Measurements from ENCODE around the gene TIMP3. TPM values are rescaled to one million over a fixed set of nuclear protein-coding genes. Genes with fewer than 3 reads are reported as not detected.
"Not testable (repeated sequence)": the region's sequence is repeated elsewhere in the genome, so short reads cannot be mapped to it uniquely, and the experiment has no call there.

The TIMP3 gene
- 53.0 and 56.8 TPM in 2 replicates for total RNA-seq (2012; rRNA removed)

GRCh38 chr22:32801537-32802236 lies at the start of gene TIMP3:
TIMP3 (plus strand) TSS chr22:32801705; CDS start chr22:32802002, 297 bp downstream.
- peak within 1 kb of the TSS; percentile 90 for H3K4me2 ChIP-seq (ENCODE audit: low read length)
- H3K4me1 ChIP-seq (ENCODE audit: control insufficient read depth, insufficient read depth, low read length) = peaks cover 31% of the 10 kb centered on the region
- peak within 1 kb of the TSS; percentile 74 for H3K4me3 ChIP-seq (ENCODE audit: low read length)
- H3K9me3 ChIP-seq (replicated peaks; ENCODE audit: low read length) = no peaks in the 10 kb centered on the region
- no peaks in the 10 kb centered on the region for H3K36me3 ChIP-seq (ENCODE audit: insufficient read depth, low read length)
- no peaks in the 10 kb centered on the region for H3K27me3 ChIP-seq (ENCODE audit: control insufficient read depth, insufficient read depth, low read length)
- peak within 1 kb of the TSS; percentile 71 for H3K9ac ChIP-seq (ENCODE audit: low read depth, low read length)

- Histone ChIP-seq H3K4me3 (ENCODE audit: low read length) (no peak overlapping the region), H3K9ac (ENCODE audit: low read depth, low read length) (no peak overlapping the region), H3K4me2 (ENCODE audit: low read length) (no peak overlapping the region), H3K4me1 (ENCODE audit: control insufficient read depth, insufficient read depth, low read length) (peaks cover 20% of the 10 kb centered on the region), H3K36me3 (ENCODE audit: insufficient read depth, low read length) (no peaks in the 10 kb centered on the region), H3K9me3 (replicated peaks; ENCODE audit: low read length) (no peaks in the 10 kb centered on the region), H3K27me3 (ENCODE audit: control insufficient read depth, insufficient read depth, low read length) (no peaks in the 10 kb centered on the region)
Observed at GRCh38 chr22:32752326-32752725, 49.2 kb upstream of the TIMP3 start.

GRCh38 chr22:32752816-32753520 lies 48.5 kb upstream of the TIMP3 start:
- Histone ChIP-seq H3K4me1 (ENCODE audit: control insufficient read depth, insufficient read depth, low read length) (peaks cover 20% of the 10 kb centered on the region), H3K4me2 (ENCODE audit: low read length) (peak overlapping the region; percentile 27), H3K27me3 (ENCODE audit: control insufficient read depth, insufficient read depth, low read length) (no peaks in the 10 kb centered on the region), H3K9ac (ENCODE audit: low read depth, low read length) (no peak overlapping the region), H3K4me3 (ENCODE audit: low read length) (no peak overlapping the region), H3K9me3 (replicated peaks; ENCODE audit: low read length) (no peaks in the 10 kb centered on the region), H3K36me3 (ENCODE audit: insufficient read depth, low read length) (no peaks in the 10 kb centered on the region)

- Histone ChIP-seq H3K4me1 (ENCODE audit: control insufficient read depth, insufficient read depth, low read length) (peaks cover 20% of the 10 kb centered on the region), H3K4me2 (ENCODE audit: low read length) (no peak overlapping the region), H3K4me3 (ENCODE audit: low read length) (no peak overlapping the region), H3K27me3 (ENCODE audit: control insufficient read depth, insufficient read depth, low read length) (no peaks in the 10 kb centered on the region), H3K9me3 (replicated peaks; ENCODE audit: low read length) (no peaks in the 10 kb centered on the region), H3K9ac (ENCODE audit: low read depth, low read length) (no peak overlapping the region), H3K36me3 (ENCODE audit: insufficient read depth, low read length) (no peaks in the 10 kb centered on the region)
Observed at GRCh38 chr22:32753591-32753990, 47.9 kb upstream of the TIMP3 start.

GRCh38 chr22:32754413-32755041 lies 47.0 kb upstream of the TIMP3 start:
- peaks cover 24% of the 10 kb centered on the region for H3K4me1 ChIP-seq (ENCODE audit: control insufficient read depth, insufficient read depth, low read length)
- H3K4me3 ChIP-seq (ENCODE audit: low read length) = no peak overlapping the region
- H3K27me3 ChIP-seq (ENCODE audit: control insufficient read depth, insufficient read depth, low read length) = no peaks in the 10 kb centered on the region
- no peak overlapping the region for H3K9ac ChIP-seq (ENCODE audit: low read depth, low read length)
- no peaks in the 10 kb centered on the region for H3K36me3 ChIP-seq (ENCODE audit: insufficient read depth, low read length)
- no peaks in the 10 kb centered on the region for H3K9me3 ChIP-seq (replicated peaks; ENCODE audit: low read length)
- no peak overlapping the region for H3K4me2 ChIP-seq (ENCODE audit: low read length)

- not testable (repeated sequence) for H3K9me3 ChIP-seq (replicated peaks; ENCODE audit: low read length); H3K27me3 ChIP-seq (ENCODE audit: control insufficient read depth, insufficient read depth, low read length); H3K4me2 ChIP-seq (ENCODE audit: low read length); H3K4me3 ChIP-seq (ENCODE audit: low read length); H3K36me3 ChIP-seq (ENCODE audit: insufficient read depth, low read length); H3K9ac ChIP-seq (ENCODE audit: low read depth, low read length)
- H3K4me1 ChIP-seq (ENCODE audit: control insufficient read depth, insufficient read depth, low read length) = peaks cover 43% of the 10 kb centered on the region
Observed at GRCh38 chr22:32757086-32757762, 44.3 kb upstream of the TIMP3 start.

- Histone ChIP-seq H3K4me3 (ENCODE audit: low read length) (no peak overlapping the region), H3K27me3 (ENCODE audit: control insufficient read depth, insufficient read depth, low read length) (no peaks in the 10 kb centered on the region), H3K4me1 (ENCODE audit: control insufficient read depth, insufficient read depth, low read length) (peaks cover 31% of the 10 kb centered on the region), H3K36me3 (ENCODE audit: insufficient read depth, low read length) (no peaks in the 10 kb centered on the region), H3K4me2 (ENCODE audit: low read length) (no peak overlapping the region), H3K9ac (ENCODE audit: low read depth, low read length) (no peak overlapping the region), H3K9me3 (replicated peaks; ENCODE audit: low read length) (no peaks in the 10 kb centered on the region)
Observed at GRCh38 chr22:32758866-32759385, 42.6 kb upstream of the TIMP3 start.

GRCh38 chr22:32760396-32760795 lies 41.1 kb upstream of the TIMP3 start:
- no peaks in the 10 kb centered on the region for H3K9me3 ChIP-seq (replicated peaks; ENCODE audit: low read length)
- no peaks in the 10 kb centered on the region for H3K36me3 ChIP-seq (ENCODE audit: insufficient read depth, low read length)
- H3K4me3 ChIP-seq (ENCODE audit: low read length) = no peak overlapping the region
- no peak overlapping the region for H3K4me2 ChIP-seq (ENCODE audit: low read length)
- H3K27me3 ChIP-seq (ENCODE audit: control insufficient read depth, insufficient read depth, low read length) = no peaks in the 10 kb centered on the region
- H3K4me1 ChIP-seq (ENCODE audit: control insufficient read depth, insufficient read depth, low read length) = peaks cover 30% of the 10 kb centered on the region
- H3K9ac ChIP-seq (ENCODE audit: low read depth, low read length) = no peak overlapping the region

- Histone ChIP-seq H3K4me3 (ENCODE audit: low read length) (no peak overlapping the region), H3K36me3 (ENCODE audit: insufficient read depth, low read length) (no peaks in the 10 kb centered on the region), H3K9ac (ENCODE audit: low read depth, low read length) (no peak overlapping the region), H3K27me3 (ENCODE audit: control insufficient read depth, insufficient read depth, low read length) (no peaks in the 10 kb centered on the region), H3K9me3 (replicated peaks; ENCODE audit: low read length) (no peaks in the 10 kb centered on the region), H3K4me1 (ENCODE audit: control insufficient read depth, insufficient read depth, low read length) (peaks cover 30% of the 10 kb centered on the region), H3K4me2 (ENCODE audit: low read length) (peak overlapping the region; percentile 39)
Observed at GRCh38 chr22:32760815-32761214, 40.7 kb upstream of the TIMP3 start.

- Histone ChIP-seq H3K27me3 (ENCODE audit: control insufficient read depth, insufficient read depth, low read length) (no peaks in the 10 kb centered on the region), H3K9me3 (replicated peaks; ENCODE audit: low read length) (no peaks in the 10 kb centered on the region), H3K4me2 (ENCODE audit: low read length) (peak overlapping the region; percentile 39), H3K4me3 (ENCODE audit: low read length) (no peak overlapping the region), H3K9ac (ENCODE audit: low read depth, low read length) (no peak overlapping the region), H3K36me3 (ENCODE audit: insufficient read depth, low read length) (no peaks in the 10 kb centered on the region), H3K4me1 (ENCODE audit: control insufficient read depth, insufficient read depth, low read length) (peaks cover 30% of the 10 kb centered on the region)
Observed at GRCh38 chr22:32761251-32761903, 40.1 kb upstream of the TIMP3 start.
